H1 (cell line): ENCODE results near the gene GMCL2. TPM values are rescaled to one million over a fixed set of nuclear protein-coding genes. Genes with fewer than 3 reads are reported as not detected.
A peak's percentile ranks its signal among the peaks of the same experiment; 100 is the strongest.

Source experiments
- ASH2L ChIP-seq: fragments of 200-600, 300-600 bp; sonication (generic); IDR thresholded peaks from one replicate; pipeline ENCODE4 v1.7.1; 2017; ENCODE audit warnings: low read length
- CREB1 ChIP-seq: IDR thresholded peaks from 2 replicates; pipeline ENCODE4 v1.6.1; 2012; ENCODE audit warnings: inconsistent platforms
- HDAC2 ChIP-seq, 2 experiments: fragments of 300-600 bp in 1 of 2; sonication (generic) in 1 of 2; IDR thresholded peaks; 2 replicates each; pipeline ENCODE4 v1.6.1; 2011 to 2012; ENCODE audit warnings: low read depth in 2 of 2, low read length in 2 of 2, mild to moderate bottlenecking in 2 of 2, moderate library complexity in 2 of 2, borderline replicate concordance in 1 of 2, inconsistent platforms in 1 of 2
- KDM1A ChIP-seq: fragments of 200-600, 300-600 bp; sonication (generic); IDR thresholded peaks from 2 replicates; pipeline ENCODE4 v1.7.1; 2016; ENCODE audit warnings: mild to moderate bottlenecking, low read length, borderline replicate concordance
- PHF8 ChIP-seq: fragments of 200-600 bp; sonication (generic); conservative IDR thresholded peaks from 2 replicates; pipeline ENCODE4 v1.7.1; 2012; ENCODE audit warnings: low read depth, mild to moderate bottlenecking, inconsistent platforms, low read length, moderate library complexity
- POU5F1 ChIP-seq: IDR thresholded peaks from 2 replicates; pipeline ENCODE4 v1.6.1; 2011; ENCODE audit warnings: low read depth, mild to moderate bottlenecking, low read length, moderate library complexity
- RBBP5 ChIP-seq: IDR thresholded peaks from 2 replicates; pipeline ENCODE4 v1.7.1; 2012; ENCODE audit warnings: low read depth, mild to moderate bottlenecking, inconsistent platforms, low read length, moderate library complexity, borderline replicate concordance
- SP4 ChIP-seq: IDR thresholded peaks from 2 replicates; pipeline ENCODE4 v1.6.1; 2012; ENCODE audit warnings: low read length, inconsistent platforms
- TAF1 ChIP-seq: IDR thresholded peaks from 2 replicates; pipeline ENCODE4 v1.6.1; 2011; ENCODE audit warnings: mild to moderate bottlenecking, low read depth, low read length
- TAF7 ChIP-seq: optimal IDR thresholded peaks from 2 replicates; pipeline ENCODE3; 2011; ENCODE audit warnings: low read depth, mild to moderate bottlenecking, inconsistent platforms, low read length, moderate library complexity, borderline replicate concordance
- TBP ChIP-seq: IDR thresholded peaks from 2 replicates; pipeline ENCODE4 v1.6.1; 2011; ENCODE audit warnings: low read depth, low read length, improper control_type of control experiment
- polyA plus RNA-seq, 7 experiments: library from polyadenylated mRNA; depleted of rRNA in 3 of 7; stranded (reverse) in 5 of 7; unstranded in 2 of 7; fragments of >200 nt in 5 of 7; fragments of 200-250 nt in 2 of 7; gene quantifications; 1 replicate in 5 of 7; 2 replicates in 1 of 7; 4 replicates in 1 of 7; pipeline versions ENCODE4 v1.2.1 to v1.2.3, GENCODE V29; 2011 to 2013; ENCODE audit warnings: missing spikeins in 2 of 7, mixed read lengths in 2 of 7
- total RNA-seq: library from RNA; stranded (reverse); fragmentation: NEBNext Ultra II Directional; extraction: Animal tissue kit (Norgen Biotek cat#: 25700); gene quantifications from 2 replicates; pipeline ENCODE4 v1.2.1, GENCODE V29; 2021

GMCL2 gene
- total and polyA plus RNA-seq, 2 of the 8 experiments (the other 6 are each of a cell fraction or from before 2014, with no cell fraction given): 0.13 TPM; not detected in 1

GRCh38 chr5:178232124-178232919 lies 45.2 kb upstream of the GMCL2 start, which contains the start of gene PHYKPL (continued):
- peak; percentile 26; the same call in 1 of the 2 replicates for TF ChIP-seq KDM1A
- peak; percentile 84 for TF ChIP-seq PHF8
- TF ChIP-seq TAF1: peak; percentile 49; the same call in 1 of the 2 replicates
- peak; percentile 69 for TF ChIP-seq ASH2L
- TF ChIP-seq SP4: no peak
- TF ChIP-seq CREB1: no peak; the same call in 1 of the 2 replicates
- TF ChIP-seq TBP: peak; percentile 44
- TF ChIP-seq POU5F1: no peak
- peak; percentile 58 for TF ChIP-seq TAF7
- 0 out of 4 replicates have a peak, but pooled peaks of 1 of the 2 experiments have one; percentile 53 for TF ChIP-seq HDAC2 (IDR thresholded peaks at IDR 0.05; ENCODE audit: borderline replicate concordance in 1 of 2, low read depth in 2 of 2, low read length in 2 of 2)
- TF ChIP-seq RBBP5: peak; percentile 40; the same call in 1 of the 2 replicates
- TF ChIP-seq, all 59 proteins: peak for 13
